Left renal pelvis (tissue), 4 donors: ENCODE results near the gene GARRE1. TPM values are rescaled to one million over a fixed set of nuclear protein-coding genes. Genes with fewer than 3 reads are reported as not detected.

Experiments
- DNase-seq, 4 donors: peaks; one replicate each; pipeline ENCODE4 v3.0.0-alpha.2; 2013; ENCODE audit warnings: low read depth in 4 of 4, low spot score in 3 of 4
- polyA plus RNA-seq, 4 donors: library from polyadenylated mRNA; unstranded; fragments of 120-200 nt; gene quantifications; one replicate each; pipeline ENCODE4 v1.2.1, GENCODE V29; 2013; ENCODE audit not compliant: insufficient read length in 4 of 4

The GARRE1 gene
- polyA plus RNA-seq, 4 donors, result 35.8 to 44.9 (median 39.1) TPM

DNA sequence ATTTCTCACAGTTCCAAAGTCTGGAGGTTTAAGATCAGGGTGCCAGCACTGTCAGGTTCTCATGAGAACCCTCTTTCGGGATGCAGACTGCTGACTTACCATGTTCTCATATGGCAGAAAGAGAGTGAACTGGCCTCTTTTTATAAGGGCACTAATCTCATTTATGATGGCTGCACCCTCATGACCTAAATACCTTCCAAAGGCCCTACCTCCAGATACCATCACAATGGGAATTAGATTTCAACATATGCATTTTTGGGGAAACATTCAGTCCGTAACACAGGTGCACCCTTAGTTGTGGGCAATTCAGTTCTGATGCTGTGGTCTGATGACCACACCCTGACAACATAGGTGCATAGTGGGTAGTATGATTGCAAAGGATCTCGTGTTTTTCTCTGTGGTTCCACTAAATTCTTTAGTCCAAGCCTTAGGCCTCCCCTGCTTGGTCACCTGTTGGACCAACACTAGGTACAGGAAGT, 33.3 kb downstream of the GARRE1 start:
- DNase-seq, result no peak

- DNase-seq, result no peak
These were observed 34.0 kb downstream of the GARRE1 start for GRCh38 chr19:34288381-34288780.

DNA sequence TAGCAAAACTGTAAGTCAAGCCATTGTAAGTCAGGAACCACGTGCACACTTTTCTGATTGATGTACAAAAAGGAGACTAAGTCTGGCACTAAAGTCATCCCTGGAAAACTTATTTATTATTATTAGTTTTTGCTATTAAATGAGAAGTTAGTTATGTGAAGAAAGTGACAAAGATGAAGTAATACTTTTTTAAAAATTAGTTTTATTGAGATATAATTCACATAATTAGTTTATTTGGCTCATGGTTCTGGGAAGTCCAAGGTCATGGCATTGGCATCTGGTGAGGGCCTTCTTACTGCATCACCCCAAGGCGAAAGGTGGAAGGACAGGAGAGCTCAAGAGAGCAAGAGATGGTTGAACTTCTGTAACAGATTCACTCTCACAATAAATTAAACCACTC, 36.9 kb downstream of the GARRE1 start:
- DNase-seq, result no peak

DNA sequence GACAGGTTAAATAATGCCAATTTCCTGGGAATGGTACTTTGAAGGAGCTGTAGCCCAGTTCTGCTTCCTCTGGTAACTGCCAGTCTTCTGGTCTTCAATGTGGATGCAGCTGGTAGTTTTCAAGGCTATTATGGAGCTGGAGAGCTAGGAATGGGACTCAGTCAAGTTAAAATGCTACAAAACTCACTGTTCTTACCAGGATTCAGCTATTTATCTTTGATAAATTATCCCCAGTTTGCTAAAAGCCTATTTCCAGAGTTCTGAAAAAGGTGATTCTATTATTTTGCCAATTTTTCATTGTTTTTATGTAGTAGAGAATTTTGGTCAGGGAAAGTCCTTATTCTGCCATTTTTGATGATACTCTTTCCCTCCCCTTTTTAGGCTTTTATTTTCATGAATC, 40.7 kb downstream of the GARRE1 start:
- DNase-seq, result no peak

- no peak for DNase-seq
These were observed 44.7 kb downstream of the GARRE1 start for GRCh38 chr19:34298891-34299520.

DNA sequence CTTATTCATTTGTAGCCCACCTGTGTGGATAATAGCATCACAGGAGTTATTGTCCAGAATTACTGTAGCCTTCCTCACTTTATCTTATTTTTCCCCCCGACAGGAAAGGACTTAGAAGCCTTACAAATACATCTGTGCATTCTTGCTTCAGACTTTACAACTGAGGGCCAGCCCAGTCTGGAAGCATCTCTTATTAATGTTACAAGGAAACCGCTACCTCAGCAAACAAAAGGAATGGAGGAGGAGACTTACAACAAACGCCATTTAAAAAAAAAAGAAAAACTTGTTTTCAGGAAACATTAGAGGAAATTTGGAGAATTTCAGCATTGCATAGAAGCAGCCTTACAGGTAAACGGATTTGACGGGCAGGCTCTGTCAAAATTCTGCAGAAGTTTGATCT, 45.2 kb downstream of the GARRE1 start:
- DNase-seq, result no peak

GRCh38 chr19:34300380-34300779, 46.0 kb downstream of the GARRE1 start:
- DNase-seq, result no peak

GRCh38 chr19:34300962-34301361, 46.6 kb downstream of the GARRE1 start:
- no peak for DNase-seq

Other genes with a start within 250 kb of the GARRE1 start
- 100 to 1,000 TPM; 156 to 201 (median 179) TPM for gene LSM14A, start 82.0 kb upstream of the GARRE1 start, polyA plus RNA-seq
- gene GPI, start 110.6 kb downstream of the GARRE1 start, polyA plus RNA-seq, result 100 to 1,000 TPM in 3 of 4 donors, 10 to 100 TPM in 1; 94.9 to 184 (median 167) TPM
- gene PDCD2L, start 149.8 kb downstream of the GARRE1 start, polyA plus RNA-seq, result 10 to 100 TPM; 12.3 to 15.3 (median 14.9) TPM
- 100 to 1,000 TPM; 121 to 181 (median 170) TPM for gene UBA2, start 173.8 kb downstream of the GARRE1 start, polyA plus RNA-seq
- 10 to 100 TPM; 31.8 to 48.9 (median 35.7) TPM for gene WTIP, start 227.2 kb downstream of the GARRE1 start, polyA plus RNA-seq